ENCODE data around the gene NRIP1.

NRIP1 gene

DNA sequence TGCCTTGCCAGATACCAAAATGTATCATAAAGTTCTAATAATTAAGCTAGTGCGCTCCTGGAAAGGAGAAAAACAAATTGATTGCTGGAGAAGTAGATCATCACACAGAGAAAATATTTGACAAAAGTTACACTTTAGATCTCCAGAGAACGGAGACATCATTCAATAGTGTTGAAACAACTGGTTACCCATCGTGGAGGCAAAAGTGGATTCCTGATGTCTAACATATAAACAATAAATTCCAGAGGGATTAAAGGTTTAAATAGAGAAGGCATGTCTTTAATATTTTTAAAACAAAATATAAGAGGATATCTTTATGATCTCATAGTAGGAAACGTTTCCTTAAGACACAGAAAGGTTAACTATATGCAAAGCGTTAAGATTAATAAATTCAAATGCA lies 41.0 kb downstream of the NRIP1 start:
- no peak overlapping the region for H3K4me3 ChIP-seq (ENCODE audit: insufficient read depth in 1 of 2, low read depth in 1 of 2, low read length in 2 of 2)
- H3K36me3 ChIP-seq (ENCODE audit: control insufficient read depth in 1 of 2, insufficient read depth in 2 of 2, low read depth in 1 of 2, low read length in 2 of 2): peaks cover 0 to 34% of the 10 kb centered on the region in 2 experiments
- no peak overlapping the region for H3K27ac ChIP-seq (ENCODE audit: low read length, poor library complexity, severe bottlenecking)
- no peaks in the 10 kb centered on the region for H3K27me3 ChIP-seq (ENCODE audit: control insufficient read depth in 1 of 2, insufficient read depth in 1 of 2, low read length in 2 of 2)
- no peak overlapping the region for H2AK5ac ChIP-seq (ENCODE audit: low read length, severe bottlenecking)
- H3K9me3 ChIP-seq (ENCODE audit: control insufficient read depth, low read length): no peaks in the 10 kb centered on the region
- H4K91ac ChIP-seq (ENCODE audit: low read length): no peak overlapping the region
- WGBS: no CpG with 5 or more reads among the region's 5 CpGs
- H4K8ac ChIP-seq (ENCODE audit: low read length): no peak overlapping the region
- H3K4me2 ChIP-seq (ENCODE audit: low read length, poor library complexity, severe bottlenecking): no peak overlapping the region
- no peak overlapping the region for H3K14ac ChIP-seq (ENCODE audit: low read length in 2 of 2)
- H2BK15ac ChIP-seq (ENCODE audit: low read depth, poor library complexity, severe bottlenecking): no peak overlapping the region
- H3K23ac ChIP-seq (ENCODE audit: low read length in 2 of 2): no peak overlapping the region
- H2BK120ac ChIP-seq (ENCODE audit: low read depth, low read length): no peak overlapping the region
- no peak overlapping the region for H2BK12ac ChIP-seq (ENCODE audit: low read length in 2 of 2)
- no peak overlapping the region for H3K18ac ChIP-seq (ENCODE audit: low read depth in 1 of 2, low read length in 2 of 2)
- DNase-seq: peak; percentile 33
- H3K4me1 ChIP-seq (ENCODE audit: control insufficient read depth, insufficient read depth, low read depth, low read length): no peaks in the 10 kb centered on the region
- H3K9ac ChIP-seq (ENCODE audit: low read length): no peak overlapping the region
- H3K79me1 ChIP-seq (replicated peaks; ENCODE audit: low read length, poor library complexity, severe bottlenecking): peaks cover 10% of the 10 kb centered on the region
- no peak overlapping the region for H2AFZ ChIP-seq (ENCODE audit: low read depth, low read length)
- no peak overlapping the region for H3K4ac ChIP-seq (ENCODE audit: low read depth in 1 of 2, low read length in 2 of 2)
- H2BK5ac ChIP-seq (ENCODE audit: low read depth, low read length, poor library complexity, severe bottlenecking): no peak overlapping the region

DNA sequence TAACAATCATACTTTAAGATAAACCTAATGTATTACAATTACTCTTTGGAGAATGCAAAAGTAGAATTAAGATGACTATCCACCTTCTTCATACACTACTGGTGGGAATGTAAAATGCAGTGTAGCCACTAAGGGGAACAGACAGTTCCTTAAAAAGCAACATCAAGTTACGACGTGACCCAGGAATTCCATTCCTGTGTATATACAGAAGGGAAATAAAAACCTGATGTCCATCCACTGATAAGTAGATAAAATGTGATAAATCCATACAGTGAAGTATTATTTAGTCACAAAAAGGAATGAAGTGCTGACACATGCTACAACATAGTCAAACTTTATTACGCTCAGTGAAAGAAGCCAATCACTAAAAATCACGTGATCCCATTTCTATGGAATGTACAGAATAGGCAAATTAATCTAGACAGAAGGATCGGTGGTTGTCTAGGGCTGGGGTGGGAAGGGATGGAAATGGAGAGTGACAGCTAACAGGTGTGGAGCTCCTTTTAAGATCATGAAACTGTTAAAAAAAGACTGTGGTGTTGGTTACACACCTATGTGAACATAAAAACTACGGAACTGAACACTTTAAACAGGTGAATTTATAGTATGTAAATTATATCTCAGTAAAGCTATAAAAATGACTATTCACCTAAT lies 42.1 kb downstream of the NRIP1 start:
- Histone ChIP-seq H3K4me1 (ENCODE audit: control insufficient read depth, insufficient read depth, low read depth, low read length) (no peaks in the 10 kb centered on the region), H3K4me2 (ENCODE audit: low read length, poor library complexity, severe bottlenecking) (no peak overlapping the region), H3K79me1 (replicated peaks; ENCODE audit: low read length, poor library complexity, severe bottlenecking) (peaks cover 10% of the 10 kb centered on the region), H3K4me3 (ENCODE audit: insufficient read depth in 1 of 2, low read depth in 1 of 2, low read length in 2 of 2) (no peak overlapping the region), H3K27ac (ENCODE audit: low read length, poor library complexity, severe bottlenecking) (no peak overlapping the region), H2AFZ (ENCODE audit: low read depth, low read length) (no peak overlapping the region), H2AK5ac (ENCODE audit: low read length, severe bottlenecking) (no peak overlapping the region), H3K27me3 (ENCODE audit: control insufficient read depth in 1 of 2, insufficient read depth in 1 of 2, low read length in 2 of 2) (no peaks in the 10 kb centered on the region), H3K18ac (ENCODE audit: low read depth in 1 of 2, low read length in 2 of 2) (no peak overlapping the region), H3K9me3 (ENCODE audit: control insufficient read depth, low read length) (no peaks in the 10 kb centered on the region), H2BK5ac (ENCODE audit: low read depth, low read length, poor library complexity, severe bottlenecking) (no peak overlapping the region), H4K91ac (ENCODE audit: low read length) (no peak overlapping the region), H3K9ac (ENCODE audit: low read length) (no peak overlapping the region), H3K4ac (ENCODE audit: low read depth in 1 of 2, low read length in 2 of 2) (no peak overlapping the region), H3K14ac (ENCODE audit: low read length in 2 of 2) (no peak overlapping the region), H2BK120ac (ENCODE audit: low read depth, low read length) (no peak overlapping the region), H2BK12ac (ENCODE audit: low read length in 2 of 2) (no peak overlapping the region), H2BK15ac (ENCODE audit: low read depth, poor library complexity, severe bottlenecking) (no peak overlapping the region), H3K23ac (ENCODE audit: low read length in 2 of 2) (no peak overlapping the region), H4K8ac (ENCODE audit: low read length) (no peak overlapping the region), H3K36me3 (ENCODE audit: control insufficient read depth in 1 of 2, insufficient read depth in 2 of 2, low read depth in 1 of 2, low read length in 2 of 2) (peaks cover 0 to 33% of the 10 kb centered on the region in 2 experiments)
- 88% methylated on average over 2 of the region's 6 CpGs for WGBS
- DNase-seq: no peak

DNA sequence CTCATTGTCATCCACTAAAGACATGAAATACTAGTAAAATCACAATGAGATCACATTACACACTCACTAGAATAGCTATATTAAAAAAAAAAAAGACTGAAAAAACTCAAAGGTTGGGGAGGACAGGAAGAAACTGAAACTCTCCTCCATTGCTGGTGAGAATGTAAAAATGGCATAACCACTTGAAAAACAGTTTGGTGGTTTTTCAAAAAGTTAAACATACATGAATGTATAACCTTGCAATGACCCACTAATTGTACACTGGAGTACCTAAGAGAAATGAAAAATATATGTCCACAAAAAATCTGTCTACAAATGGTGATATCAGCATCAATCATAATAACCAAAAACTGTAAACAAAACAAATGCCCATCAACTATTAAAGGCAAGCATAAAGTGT lies 44.0 kb downstream of the NRIP1 start:
- H2AFZ ChIP-seq (ENCODE audit: low read depth, low read length): no peak overlapping the region
- peaks cover 0 to 31% of the 10 kb centered on the region in 2 experiments for H3K36me3 ChIP-seq (ENCODE audit: control insufficient read depth in 1 of 2, insufficient read depth in 2 of 2, low read depth in 1 of 2, low read length in 2 of 2)
- no peak overlapping the region for H4K8ac ChIP-seq (ENCODE audit: low read length)
- H2BK15ac ChIP-seq (ENCODE audit: low read depth, poor library complexity, severe bottlenecking): no peak overlapping the region
- no peak overlapping the region for H3K18ac ChIP-seq (ENCODE audit: low read depth in 1 of 2, low read length in 2 of 2)
- peaks cover 12% of the 10 kb centered on the region for H3K79me1 ChIP-seq (replicated peaks; ENCODE audit: low read length, poor library complexity, severe bottlenecking)
- no peak overlapping the region for H3K14ac ChIP-seq (ENCODE audit: low read length in 2 of 2)
- H3K4me1 ChIP-seq (ENCODE audit: control insufficient read depth, insufficient read depth, low read depth, low read length): no peaks in the 10 kb centered on the region
- no peak overlapping the region for H3K4ac ChIP-seq (ENCODE audit: low read depth in 1 of 2, low read length in 2 of 2)
- no peak overlapping the region for H2BK5ac ChIP-seq (ENCODE audit: low read depth, low read length, poor library complexity, severe bottlenecking)
- H4K91ac ChIP-seq (ENCODE audit: low read length): no peak overlapping the region
- no peak for DNase-seq
- no peak overlapping the region for H3K4me2 ChIP-seq (ENCODE audit: low read length, poor library complexity, severe bottlenecking)
- H3K9ac ChIP-seq (ENCODE audit: low read length): no peak overlapping the region
- H2BK12ac ChIP-seq (ENCODE audit: low read length in 2 of 2): no peak overlapping the region
- no peak overlapping the region for H3K23ac ChIP-seq (ENCODE audit: low read length in 2 of 2)
- no peaks in the 10 kb centered on the region for H3K27me3 ChIP-seq (ENCODE audit: control insufficient read depth in 1 of 2, insufficient read depth in 1 of 2, low read length in 2 of 2)
- H2BK120ac ChIP-seq (ENCODE audit: low read depth, low read length): no peak overlapping the region
- no peak overlapping the region for H3K27ac ChIP-seq (ENCODE audit: low read length, poor library complexity, severe bottlenecking)
- H3K9me3 ChIP-seq (ENCODE audit: control insufficient read depth, low read length): no peaks in the 10 kb centered on the region
- H3K4me3 ChIP-seq (ENCODE audit: insufficient read depth in 1 of 2, low read depth in 1 of 2, low read length in 2 of 2): no peak overlapping the region
- H2AK5ac ChIP-seq (ENCODE audit: low read length, severe bottlenecking): no peak overlapping the region

- no peak overlapping the region for H3K9ac ChIP-seq (ENCODE audit: low read length)
- no peaks in the 10 kb centered on the region for H3K27me3 ChIP-seq (ENCODE audit: control insufficient read depth in 1 of 2, insufficient read depth in 1 of 2, low read length in 2 of 2)
- no peak overlapping the region for H2BK5ac ChIP-seq (ENCODE audit: low read depth, low read length, poor library complexity, severe bottlenecking)
These were observed 46.4 kb downstream of the NRIP1 start for GRCh38 chr21:15018382-15018781.

More at GRCh38 chr21:15018382-15018781, 46.4 kb downstream of the NRIP1 start:
- H3K4me3 ChIP-seq (ENCODE audit: insufficient read depth in 1 of 2, low read depth in 1 of 2, low read length in 2 of 2): no peak overlapping the region
- no peaks in the 10 kb centered on the region for H3K4me1 ChIP-seq (ENCODE audit: control insufficient read depth, insufficient read depth, low read depth, low read length)
- no peak overlapping the region for H4K91ac ChIP-seq (ENCODE audit: low read length)
- H3K27ac ChIP-seq (ENCODE audit: low read length, poor library complexity, severe bottlenecking): no peak overlapping the region
- no peak overlapping the region for H3K14ac ChIP-seq (ENCODE audit: low read length in 2 of 2)
- no peak overlapping the region for H2AFZ ChIP-seq (ENCODE audit: low read depth, low read length)
- H3K23ac ChIP-seq (ENCODE audit: low read length in 2 of 2): no peak overlapping the region
- H3K4ac ChIP-seq (ENCODE audit: low read depth in 1 of 2, low read length in 2 of 2): no peak overlapping the region
- no peak overlapping the region for H2BK15ac ChIP-seq (ENCODE audit: low read depth, poor library complexity, severe bottlenecking)
- H3K18ac ChIP-seq (ENCODE audit: low read depth in 1 of 2, low read length in 2 of 2): no peak overlapping the region
- WGBS: 91% methylated on average over 1 of the region's 2 CpGs
- no peak overlapping the region for H3K4me2 ChIP-seq (ENCODE audit: low read length, poor library complexity, severe bottlenecking)
- peaks cover 9% of the 10 kb centered on the region for H3K79me1 ChIP-seq (replicated peaks; ENCODE audit: low read length, poor library complexity, severe bottlenecking)
- no peak for DNase-seq
- H4K8ac ChIP-seq (ENCODE audit: low read length): no peak overlapping the region
- no peak overlapping the region for H2AK5ac ChIP-seq (ENCODE audit: low read length, severe bottlenecking)
- H3K36me3 ChIP-seq (ENCODE audit: control insufficient read depth in 1 of 2, insufficient read depth in 2 of 2, low read depth in 1 of 2, low read length in 2 of 2): peaks cover 0 to 24% of the 10 kb centered on the region in 2 experiments
- H3K9me3 ChIP-seq (ENCODE audit: control insufficient read depth, low read length): no peaks in the 10 kb centered on the region
- H2BK120ac ChIP-seq (ENCODE audit: low read depth, low read length): no peak overlapping the region
- H2BK12ac ChIP-seq (ENCODE audit: low read length in 2 of 2): no peak overlapping the region

Measured in mesenchymal stem cell (in vitro differentiated cells and primary cell).